Trophoblast cell (in vitro differentiated cells and primary cell): ENCODE measurements around the gene PIK3R6.
A peak's percentile ranks its signal among the peaks of the same experiment; 100 is the strongest.

Experiments used
- DNase-seq, 2 donors: peaks; one replicate each; pipeline ENCODE4 v3.0.0-alpha.2; 2016
- H2AFZ ChIP-seq: 2 replicates; pipeline ENCODE4 v1.6.1; 2013; ENCODE audit warnings: low read length, moderate library complexity, mild to moderate bottlenecking; ENCODE audit not compliant: insufficient read depth, poor library complexity
- H2AK5ac ChIP-seq: 2 replicates; pipeline ENCODE4 v1.6.1; 2013; ENCODE audit warnings: mild to moderate bottlenecking, low read length
- H2BK120ac ChIP-seq: 2 replicates; pipeline ENCODE4 v1.6.1; 2013; ENCODE audit warnings: low read length, mild to moderate bottlenecking, moderate library complexity; ENCODE audit not compliant: insufficient read depth, poor library complexity
- H2BK12ac ChIP-seq: 2 replicates; pipeline ENCODE4 v1.6.1; 2013; ENCODE audit warnings: mild to moderate bottlenecking, low read length, moderate library complexity
- H2BK5ac ChIP-seq: 2 replicates; pipeline ENCODE4 v1.6.1; 2013; ENCODE audit warnings: low read length, low read depth, moderate library complexity, mild to moderate bottlenecking; ENCODE audit not compliant: poor library complexity
- H3K14ac ChIP-seq: 2 replicates; pipeline ENCODE4 v1.6.1; 2013; ENCODE audit warnings: mild to moderate bottlenecking, low read length
- H3K18ac ChIP-seq: 2 replicates; pipeline ENCODE4 v1.6.1; 2013; ENCODE audit warnings: mild to moderate bottlenecking, low read length
- H3K23ac ChIP-seq: 2 replicates; pipeline ENCODE4 v1.6.1; 2013; ENCODE audit warnings: low read length
- H3K27ac ChIP-seq: 2 replicates; pipeline ENCODE4 v1.5.1; 2013; ENCODE audit warnings: low read depth, mild to moderate bottlenecking, inconsistent platforms, low read length, moderate library complexity
- H3K27me3 ChIP-seq: 2 replicates; pipeline ENCODE4 v1.6.1; 2013; ENCODE audit warnings: inconsistent platforms, mild to moderate bottlenecking, low read length, moderate library complexity; ENCODE audit not compliant: insufficient read depth
- H3K36me3 ChIP-seq, 2 experiments: 1 replicate in 1 of 2; 2 replicates in 1 of 2; pipeline ENCODE4 v1.6.1; 2013; ENCODE audit warnings: low read length in 2 of 2, mild to moderate bottlenecking in 2 of 2, moderate library complexity in 1 of 2; ENCODE audit not compliant: insufficient read depth in 2 of 2, control insufficient read depth in 1 of 2
- H3K4ac ChIP-seq: 2 replicates; pipeline ENCODE4 v1.6.1; 2013; ENCODE audit warnings: low read depth, mild to moderate bottlenecking, low read length, moderate library complexity
- H3K4me1 ChIP-seq, 2 experiments: 1 replicate in 1 of 2; 2 replicates in 1 of 2; pipeline ENCODE4 v1.6.1; 2013; ENCODE audit warnings: low read length in 2 of 2, mild to moderate bottlenecking in 2 of 2, moderate library complexity in 1 of 2; ENCODE audit not compliant: insufficient read depth in 2 of 2, control insufficient read depth in 1 of 2
- H3K4me2 ChIP-seq: 2 replicates; pipeline ENCODE4 v1.6.1; 2013; ENCODE audit warnings: inconsistent platforms, mild to moderate bottlenecking, low read length, moderate library complexity
- H3K4me3 ChIP-seq: 2 replicates; pipeline ENCODE4 v1.5.1; 2013; ENCODE audit warnings: mild to moderate bottlenecking, low read depth, low read length, inconsistent platforms
- H3K79me1 ChIP-seq: one replicate; pipeline ENCODE4 v1.6.1; 2013; ENCODE audit warnings: low read length
- H3K79me2 ChIP-seq: 2 replicates; pipeline ENCODE4 v1.6.1; 2013; ENCODE audit warnings: low read length, mild to moderate bottlenecking; ENCODE audit not compliant: control insufficient read depth, insufficient read depth, poor library complexity
- H3K9ac ChIP-seq: 2 replicates; pipeline ENCODE4 v1.6.1; 2013; ENCODE audit warnings: mild to moderate bottlenecking, low read length
- H3K9me3 ChIP-seq: 2 replicates; pipeline ENCODE4 v1.6.1; 2013; ENCODE audit warnings: low read depth, mild to moderate bottlenecking, control low read depth, inconsistent platforms, low read length; ENCODE audit not compliant: insufficient read depth
- H4K12ac ChIP-seq: 2 replicates; pipeline ENCODE4 v1.6.1; 2013; ENCODE audit warnings: low read depth, mild to moderate bottlenecking, low read length, moderate library complexity
- H4K8ac ChIP-seq: 2 replicates; pipeline ENCODE4 v1.6.1; 2013; ENCODE audit warnings: low read depth, mild to moderate bottlenecking, low read length, moderate library complexity
- H4K91ac ChIP-seq: one replicate; pipeline ENCODE4 v1.6.1; 2013; ENCODE audit warnings: low read depth, mild to moderate bottlenecking, low read length, moderate library complexity
- WGBS: extraction: QIAGEN DNeasy Blood & Tissue Kit; methylation state at CpG from one replicate; pipeline ENCODE4 v1.1.7; 2013; ENCODE audit warnings: missing lambda C conversion rate; ENCODE audit not compliant: insufficient read length, insufficient coverage; ENCODE audit errors: extremely low coverage; 5-methylcytosine and 5-hydroxymethylcytosine counted together

The PIK3R6 gene

DNA sequence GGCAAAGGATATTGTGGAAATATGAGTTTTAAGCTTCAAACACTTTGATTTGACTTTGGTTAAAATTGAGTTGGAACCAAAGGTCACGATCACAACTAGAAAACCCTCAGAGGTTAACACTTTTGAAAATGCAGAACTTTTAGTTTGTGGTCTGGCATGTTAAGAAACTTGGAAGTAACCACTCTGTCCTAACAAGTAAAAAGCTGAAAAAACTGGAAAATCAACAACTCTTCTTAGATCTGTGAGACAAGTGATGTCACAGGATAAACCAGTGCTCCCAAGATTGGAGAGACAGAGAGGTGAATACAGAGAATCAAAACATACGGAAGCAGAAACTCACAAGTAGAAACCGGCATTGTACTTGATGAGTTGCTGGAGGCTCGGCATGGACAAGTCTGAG, 85.7 kb downstream of the PIK3R6 start:
- DNase-seq, result peak; percentile 35 to 99
- Histone ChIP-seq H3K36me3 (no peaks in the 10 kb centered on the region), H3K27me3 (no peaks in the 10 kb centered on the region), H3K4me1 (peaks cover 2 to 5% of the 10 kb centered on the region in 2 experiments), H4K91ac (no peak overlapping the region), H2BK5ac (peak overlapping the region; percentile 92), H3K9me3 (no peaks in the 10 kb centered on the region), H2AFZ (peak overlapping the region; percentile 54), H3K14ac (no peak overlapping the region), H3K4me2 (peak overlapping the region; percentile 39), H4K8ac (peak overlapping the region; percentile 79), H3K9ac (no peak overlapping the region), H2AK5ac (no peak overlapping the region), H3K79me2 (no peaks in the 10 kb centered on the region), H3K23ac (no peak overlapping the region), H2BK12ac (no peak overlapping the region), H3K4me3 (no peak overlapping the region), H2BK120ac (peak overlapping the region; percentile 60), H3K79me1 (peaks cover 2% of the 10 kb centered on the region), H3K18ac (no peak overlapping the region), H3K4ac (no peak overlapping the region), H4K12ac (no peak overlapping the region), H3K27ac (peak overlapping the region; percentile 86)
- no CpG with 5 or more reads among the region's 4 CpGs for WGBS

DNA sequence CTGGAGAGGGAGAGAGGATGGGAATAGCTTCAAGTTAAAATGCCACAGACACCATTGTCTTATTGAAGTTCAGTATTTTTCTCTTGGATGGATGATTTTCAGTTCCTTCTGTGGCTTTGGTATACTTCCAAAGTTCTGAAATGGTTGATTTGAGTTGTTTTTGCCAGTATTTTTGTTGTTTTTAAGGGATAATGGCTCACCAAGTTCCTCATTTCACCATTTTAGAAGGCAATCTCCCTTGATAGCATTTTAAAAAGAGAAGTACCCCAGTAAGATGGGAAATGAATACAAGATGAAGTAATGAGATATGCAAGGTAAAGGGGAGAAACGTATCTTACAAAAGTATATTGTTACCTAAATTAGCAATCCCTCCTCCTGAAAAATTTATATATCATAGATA, 90.6 kb downstream of the PIK3R6 start:
- Histone ChIP-seq H4K8ac (no peak overlapping the region), H3K79me1 (peaks cover under 1% of the 10 kb centered on the region), H2BK5ac (no peak overlapping the region), H3K23ac (no peak overlapping the region), H4K12ac (no peak overlapping the region), H3K4me2 (no peak overlapping the region), H3K9me3 (no peaks in the 10 kb centered on the region), H2AFZ (no peak overlapping the region), H3K4me1 (no peaks in the 10 kb centered on the region), H2BK12ac (no peak overlapping the region), H3K4ac (no peak overlapping the region), H2AK5ac (no peak overlapping the region), H4K91ac (no peak overlapping the region), H3K36me3 (no peaks in the 10 kb centered on the region), H3K27me3 (no peaks in the 10 kb centered on the region), H2BK120ac (no peak overlapping the region), H3K14ac (no peak overlapping the region), H3K27ac (no peak overlapping the region), H3K18ac (no peak overlapping the region), H3K9ac (no peak overlapping the region), H3K4me3 (no peak overlapping the region), H3K79me2 (no peaks in the 10 kb centered on the region)
- no CpG with 5 or more reads among the region's 1 CpG for WGBS
- no peak for DNase-seq

DNA sequence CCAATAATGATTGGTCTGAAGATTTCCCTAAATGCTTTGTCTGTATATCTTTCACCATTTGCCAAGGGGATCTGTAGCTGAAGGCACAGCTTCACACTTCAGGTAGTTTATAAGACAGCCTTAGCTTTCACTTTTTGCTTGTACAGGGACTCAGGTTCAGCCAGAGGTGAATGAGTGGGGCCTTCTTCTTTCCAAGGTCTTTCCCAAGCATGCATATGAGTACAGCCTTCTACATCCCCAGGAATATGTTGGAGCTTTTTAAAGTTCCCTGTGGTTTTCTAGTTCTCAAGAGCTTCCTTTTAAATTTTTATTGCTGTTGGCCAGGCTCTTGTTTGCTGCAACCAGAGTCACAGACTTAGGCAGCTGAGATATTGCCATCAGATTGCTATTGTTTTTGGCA, 91.2 kb downstream of the PIK3R6 start:
- Histone ChIP-seq H2BK120ac (no peak overlapping the region), H3K4me2 (no peak overlapping the region), H3K27me3 (no peaks in the 10 kb centered on the region), H2BK12ac (no peak overlapping the region), H3K4me3 (no peak overlapping the region), H2AFZ (no peak overlapping the region), H3K79me1 (no peaks in the 10 kb centered on the region), H3K36me3 (no peaks in the 10 kb centered on the region), H3K14ac (no peak overlapping the region), H2AK5ac (no peak overlapping the region), H3K9ac (no peak overlapping the region), H3K23ac (no peak overlapping the region), H3K9me3 (no peaks in the 10 kb centered on the region), H3K18ac (no peak overlapping the region), H3K27ac (no peak overlapping the region), H4K12ac (no peak overlapping the region), H2BK5ac (no peak overlapping the region), H4K8ac (no peak overlapping the region), H4K91ac (no peak overlapping the region), H3K79me2 (no peaks in the 10 kb centered on the region), H3K4me1 (no peaks in the 10 kb centered on the region), H3K4ac (no peak overlapping the region)
- no peak for DNase-seq

DNA sequence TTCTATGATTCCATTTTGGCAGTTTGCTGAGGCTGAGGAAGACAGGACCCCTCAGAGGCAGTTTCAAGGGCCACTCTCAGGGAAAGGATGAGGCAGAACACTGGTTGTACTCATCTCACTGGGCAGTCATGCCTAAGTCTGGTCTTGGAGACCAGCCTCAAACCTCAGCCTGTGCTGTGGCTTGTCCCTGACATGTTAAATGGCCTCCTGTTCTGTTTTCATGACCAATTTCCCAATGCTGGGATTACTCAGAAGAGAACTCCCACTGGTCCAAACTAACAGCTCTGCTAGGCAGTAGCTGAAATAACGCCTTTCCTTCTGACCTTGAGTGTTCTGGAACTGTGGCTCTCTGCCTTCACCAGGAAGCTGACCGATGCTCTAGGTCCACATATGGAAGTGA, 100.7 kb downstream of the PIK3R6 start:
- no peak overlapping the region for H3K9ac ChIP-seq
- H3K18ac ChIP-seq, result no peak overlapping the region
- H3K4ac ChIP-seq, result no peak overlapping the region
- no peak for DNase-seq
- H4K8ac ChIP-seq, result no peak overlapping the region
- no peak overlapping the region for H3K27ac ChIP-seq
- H2BK5ac ChIP-seq, result no peak overlapping the region
- no peaks in the 10 kb centered on the region for H3K36me3 ChIP-seq
- no peak overlapping the region for H2AFZ ChIP-seq
- H3K9me3 ChIP-seq, result peaks cover 2% of the 10 kb centered on the region
- H2BK12ac ChIP-seq, result no peak overlapping the region
- H3K23ac ChIP-seq, result no peak overlapping the region
- no CpG with 5 or more reads among the region's 2 CpGs for WGBS
- H3K27me3 ChIP-seq, result no peaks in the 10 kb centered on the region
- no peak overlapping the region for H4K91ac ChIP-seq
- H2AK5ac ChIP-seq, result no peak overlapping the region
- no peak overlapping the region for H3K14ac ChIP-seq
- H2BK120ac ChIP-seq, result no peak overlapping the region
- no peak overlapping the region for H4K12ac ChIP-seq
- H3K79me2 ChIP-seq, result no peaks in the 10 kb centered on the region
- no peaks in the 10 kb centered on the region for H3K4me1 ChIP-seq
- H3K4me2 ChIP-seq, result no peak overlapping the region
- H3K4me3 ChIP-seq, result peak overlapping the region; percentile 36
- no peaks in the 10 kb centered on the region for H3K79me1 ChIP-seq
